MM.1S (cell line): Measurements from ENCODE around the gene BAZ1B.
"Not testable (repeated sequence)": the region's sequence is repeated elsewhere in the genome, so short reads cannot be mapped to it uniquely, and the experiment has no call there.

ENCODE experiments used
- DNase-seq: peaks from one replicate; pipeline ENCODE4 v3.0.0-alpha.2; 2015
- H2AFZ ChIP-seq: fragments of 300-600 bp; sonication (generic); 2 replicates; pipeline ENCODE4 v1.6.0; 2016; ENCODE audit warnings: antibody characterized with exemption, low read length
- H3F3A ChIP-seq: fragments of 300-600 bp; sonication (generic); 2 replicates; pipeline ENCODE4 v1.6.1; 2016; ENCODE audit warnings: mild to moderate bottlenecking, antibody characterized with exemption, low read length, moderate library complexity, mixed read lengths; ENCODE audit not compliant: insufficient read depth
- H3K27ac ChIP-seq: fragments of 300-600 bp; sonication (generic); 2 replicates; pipeline ENCODE4 v1.5.1; 2016; ENCODE audit warnings: mild to moderate bottlenecking, low read length
- H3K27me3 ChIP-seq: fragments of 300-600 bp; sonication (generic); replicated peaks from 2 replicates; pipeline ENCODE4 v1.6.0; 2016; ENCODE audit warnings: low read length; ENCODE audit not compliant: insufficient read depth
- H3K36me3 ChIP-seq: fragments of 300-600 bp; sonication (generic); replicated peaks from 2 replicates; pipeline ENCODE4 v1.6.1; 2016; ENCODE audit warnings: mild to moderate bottlenecking, low read length, mixed read lengths; ENCODE audit not compliant: insufficient read depth
- H3K4me1 ChIP-seq: fragments of 300-600 bp; sonication (generic); 2 replicates; pipeline ENCODE4 v1.6.1; 2016; ENCODE audit warnings: low read length, mixed read lengths
- H3K4me2 ChIP-seq: fragments of 300-600 bp; sonication (generic); 2 replicates; pipeline ENCODE4 v1.6.0; 2016; ENCODE audit warnings: low read depth, low read length
- H3K4me3 ChIP-seq: fragments of 300-600 bp; sonication (generic); 2 replicates; pipeline ENCODE4 v1.5.1; 2016; ENCODE audit warnings: low read length, mixed read lengths
- H3K79me2 ChIP-seq: fragments of 300-600 bp; sonication (generic); 2 replicates; pipeline ENCODE4 v1.6.1; 2016; ENCODE audit warnings: mixed run types, low read length, mixed read lengths
- H3K9ac ChIP-seq: fragments of 300-600 bp; sonication (generic); 2 replicates; pipeline ENCODE4 v1.6.1; 2016; ENCODE audit warnings: low read length, mixed read lengths
- H3K9me2 ChIP-seq: fragments of 300-600 bp; sonication (generic); replicated peaks from 2 replicates; pipeline ENCODE4 v1.6.1; 2016; ENCODE audit warnings: mild to moderate bottlenecking, low read length, mixed read lengths; ENCODE audit not compliant: insufficient read depth
- H3K9me3 ChIP-seq: fragments of 300-600 bp; sonication (generic); replicated peaks from 2 replicates; pipeline ENCODE4 v1.6.1; 2016; ENCODE audit warnings: mild to moderate bottlenecking, low read length, mixed read lengths; ENCODE audit not compliant: insufficient read depth
- H4K20me1 ChIP-seq: fragments of 300-600 bp; sonication (generic); 2 replicates; pipeline ENCODE4 v1.6.1; 2016; ENCODE audit warnings: mild to moderate bottlenecking, low read length, moderate library complexity, mixed read lengths; ENCODE audit not compliant: insufficient read depth
- CTCF ChIP-seq: fragments of 300-600 bp; sonication (generic); IDR thresholded peaks from 2 replicates; pipeline ENCODE4 v1.5.1; 2016; ENCODE audit warnings: antibody characterized with exemption, low read length, mixed read lengths
- EZH2 ChIP-seq: fragments of 300-600 bp; sonication (generic); optimal IDR thresholded peaks from 2 replicates; pipeline ENCODE3; 2017; ENCODE audit warnings: low read depth, mild to moderate bottlenecking, antibody characterized with exemption, low read length, mixed read lengths
- EZH2phosphoT487 ChIP-seq: fragments of 300-600 bp; sonication (generic); IDR thresholded peaks from 2 replicates; pipeline ENCODE4 v1.6.1; 2018; ENCODE audit warnings: antibody characterized with exemption, low read length

The BAZ1B gene

GRCh38 chr7:73569042-73569608 is 47.0 kb upstream of the BAZ1B start:
- Histone ChIP-seq H4K20me1 (no peaks in the 10 kb centered on the region), H3K4me3 (no peak overlapping the region), H3K27me3 (no peaks in the 10 kb centered on the region), H3K36me3 (peaks cover 5% of the 10 kb centered on the region; the same call in 1 of the 2 replicates), H3K79me2 (peaks cover 5% of the 10 kb centered on the region; the same call in 1 of the 2 replicates), H3K9ac (no peak overlapping the region), H3K27ac (no peak overlapping the region), H3K4me2 (no peak overlapping the region), H3K4me1 (0 out of 2 replicates have a peak, but pooled peaks cover 7% of the 10 kb centered on the region), H2AFZ (no peak overlapping the region), H3F3A (peaks cover 14% of the 10 kb centered on the region; the same call in 1 of the 2 replicates), H3K9me2 (no peaks in the 10 kb centered on the region), H3K9me3 (no peaks in the 10 kb centered on the region)
- no peak for DNase-seq
- TF ChIP-seq EZH2 = no peak
- TF ChIP-seq EZH2phosphoT487 = no peak
- no peak for TF ChIP-seq CTCF

GRCh38 chr7:73567846-73568685 is 46.0 kb upstream of the BAZ1B start:
- H3K4me2 ChIP-seq = no peak overlapping the region
- H3F3A ChIP-seq = peaks cover 14% of the 10 kb centered on the region; the same call in 1 of the 2 replicates
- no peaks in the 10 kb centered on the region for H3K79me2 ChIP-seq
- no peaks in the 10 kb centered on the region for H3K9me2 ChIP-seq
- H4K20me1 ChIP-seq = no peaks in the 10 kb centered on the region
- no peak overlapping the region for H3K9ac ChIP-seq
- no peak overlapping the region for H3K27ac ChIP-seq
- no peak overlapping the region for H2AFZ ChIP-seq
- no peaks in the 10 kb centered on the region; the same call in 1 of the 2 replicates for H3K36me3 ChIP-seq
- H3K9me3 ChIP-seq = no peaks in the 10 kb centered on the region
- no peak for DNase-seq
- TF ChIP-seq CTCF (no peak), EZH2 (no peak), EZH2phosphoT487 (no peak)
- H3K27me3 ChIP-seq = no peaks in the 10 kb centered on the region
- no peak overlapping the region for H3K4me3 ChIP-seq
- H3K4me1 ChIP-seq = 0 out of 2 replicates have a peak, but pooled peaks cover 7% of the 10 kb centered on the region

- H3F3A ChIP-seq = peaks cover 14% of the 10 kb centered on the region; the same call in 1 of the 2 replicates
- no peak for TF ChIP-seq EZH2phosphoT487
- no peak for TF ChIP-seq EZH2
- no peak for TF ChIP-seq CTCF
- H3K27me3 ChIP-seq = no peaks in the 10 kb centered on the region
- no peak overlapping the region for H3K4me3 ChIP-seq
- no peaks in the 10 kb centered on the region for H3K79me2 ChIP-seq
- H4K20me1 ChIP-seq = no peaks in the 10 kb centered on the region
- H3K27ac ChIP-seq = no peak overlapping the region
- 0 out of 2 replicates have a peak, but pooled peaks cover 7% of the 10 kb centered on the region for H3K4me1 ChIP-seq
- no peak overlapping the region for H2AFZ ChIP-seq
- H3K9ac ChIP-seq = no peak overlapping the region
- H3K36me3 ChIP-seq = no peaks in the 10 kb centered on the region; the same call in 1 of the 2 replicates
- no peak for DNase-seq
- no peaks in the 10 kb centered on the region for H3K9me2 ChIP-seq
- H3K4me2 ChIP-seq = no peak overlapping the region
- no peaks in the 10 kb centered on the region for H3K9me3 ChIP-seq
These were observed 45.0 kb upstream of the BAZ1B start for GRCh38 chr7:73567140-73567539.

GRCh38 chr7:73566431-73566830 is 44.3 kb upstream of the BAZ1B start:
- peak overlapping the region; percentile 61 for H3K4me3 ChIP-seq
- H3K4me2 ChIP-seq = peak overlapping the region; percentile 74
- peaks cover 14% of the 10 kb centered on the region; the same call in 1 of the 2 replicates for H3F3A ChIP-seq
- H2AFZ ChIP-seq = peak overlapping the region; percentile 67
- H3K4me1 ChIP-seq, H3K36me3 ChIP-seq, H4K20me1 ChIP-seq, DNase-seq, H3K9me3 ChIP-seq, H3K27me3 ChIP-seq, H3K9me2 ChIP-seq, H3K27ac ChIP-seq, H3K79me2 ChIP-seq: not testable (repeated sequence)
- peak overlapping the region; percentile 34; the same call in 1 of the 2 replicates for H3K9ac ChIP-seq
